Hematopoietic multipotent progenitor cell treated with erythropoietin and hydrocortisone succinate and interleukin-3 and kit ligand, for 15 days (in vitro differentiated cells): ENCODE measurements around the gene LILRB4.
"Not testable (repeated sequence)": the region's sequence is repeated elsewhere in the genome, so short reads cannot be mapped to it uniquely, and the experiment has no call there.

Experiments
- DNase-seq: peaks from one replicate; pipeline ENCODE4 v3.0.0-alpha.2; 2015; ENCODE audit warnings: low spot score

The LILRB4 gene

GRCh38 chr19:54650108-54650655 lies 12.6 kb upstream of the LILRB4 start:
- no peak for DNase-seq

GRCh38 chr19:54653181-54653809 lies 9.5 kb upstream of the LILRB4 start:
- peak; percentile 6 for DNase-seq

- DNase-seq = no peak
These were observed 8.1 kb upstream of the LILRB4 start for GRCh38 chr19:54654447-54655321.

- no peak for DNase-seq
These were observed 3.5 kb upstream of the LILRB4 start for GRCh38 chr19:54659300-54659699.

- DNase-seq = no peak
These were observed 2.5 kb upstream of the LILRB4 start for GRCh38 chr19:54660306-54660705.

GRCh38 chr19:54660964-54661363 lies 1.8 kb upstream of the LILRB4 start:
- DNase-seq = no peak

- no peak for DNase-seq
These were observed 821 bp upstream of the LILRB4 start for GRCh38 chr19:54661846-54662481.

GRCh38 chr19:54665530-54665929 lies 2.7 kb downstream of the LILRB4 start:
- DNase-seq = no peak

- no peak for DNase-seq
These were observed 4.4 kb downstream of the LILRB4 start for GRCh38 chr19:54667217-54667616.

- DNase-seq = no peak
These were observed 5.6 kb downstream of the LILRB4 start for GRCh38 chr19:54668353-54668752.

GRCh38 chr19:54670576-54671357 lies 8.0 kb downstream of the LILRB4 start:
- DNase-seq = no peak

- DNase-seq = no peak
These were observed 10.4 kb downstream of the LILRB4 start for GRCh38 chr19:54673222-54673621.

GRCh38 chr19:54674021-54674617 lies 11.3 kb downstream of the LILRB4 start:
- DNase-seq = peak; percentile 59

GRCh38 chr19:54676210-54676834 lies 13.5 kb downstream of the LILRB4 start:
- peak; percentile 46 for DNase-seq

- DNase-seq = no peak
These were observed 14.4 kb downstream of the LILRB4 start for GRCh38 chr19:54677217-54677616.

GRCh38 chr19:54681596-54681995 lies 18.8 kb downstream of the LILRB4 start:
- not testable (repeated sequence) for DNase-seq

- DNase-seq = no peak
These were observed 19.6 kb downstream of the LILRB4 start for GRCh38 chr19:54682306-54682856.

GRCh38 chr19:54684527-54684926 lies 21.7 kb downstream of the LILRB4 start:
- DNase-seq = no peak

- no peak for DNase-seq
These were observed 29.0 kb downstream of the LILRB4 start for GRCh38 chr19:54691582-54692297.

GRCh38 chr19:54692298-54692615 lies 29.5 kb downstream of the LILRB4 start:
- DNase-seq = no peak
